ENCODE data around the gene MAPK9. TPM values are rescaled to one million over a fixed set of nuclear protein-coding genes. Genes with fewer than 3 reads are reported as not detected.

Gene MAPK9
- total RNA-seq, 1 experiment from 2014 or later: 93.1 TPM

DNA sequence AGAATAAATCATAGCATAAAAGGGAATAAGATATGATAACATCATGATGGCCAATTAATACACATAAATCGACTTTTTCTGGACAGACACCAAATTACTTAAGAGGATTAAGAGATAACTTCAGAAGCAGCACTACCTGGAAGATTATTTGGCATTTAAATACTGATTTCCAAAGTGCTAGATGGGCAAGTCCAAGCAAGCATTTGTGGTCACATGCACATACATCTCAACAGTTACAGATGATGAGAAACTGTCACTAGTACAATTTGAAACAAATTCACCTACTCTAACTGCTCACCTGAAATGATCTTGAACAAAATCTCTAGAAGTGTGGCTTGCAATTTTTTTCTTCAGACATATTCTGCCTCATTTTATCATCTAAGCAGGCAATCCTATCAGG is 56.0 kb downstream of the MAPK9 start:
- intact Hi-C loops (cut with micrococcal nuclease; ENCODE audit: unreplicated experiment): no loop called here

GRCh38 chr5:180235077-180235476 is 56.8 kb downstream of the MAPK9 start:
- peaks cover 4% of the 10 kb centered on the region; the same call in 1 of the 2 replicates for H3K36me3 ChIP-seq (ENCODE audit: control insufficient read depth, insufficient read depth, low read length)
- POLR2A ChIA-PET: no interaction called here

More for the DNA sequence above, 56.0 kb downstream of the MAPK9 start:
- no peaks in the 10 kb centered on the region for H3K27me3 Mint-ChIP-seq (ENCODE audit: insufficient read depth, unreplicated experiment)
- H3K27ac Mint-ChIP-seq (ENCODE audit: unreplicated experiment): no peak overlapping the region
- H3K36me3 Mint-ChIP-seq (ENCODE audit: insufficient read depth, unreplicated experiment): peaks cover 50% of the 10 kb centered on the region
- DNase-seq: no peak
- no peaks in the 10 kb centered on the region for H3K9me3 Mint-ChIP-seq (ENCODE audit: unreplicated experiment)
- peaks cover 4% of the 10 kb centered on the region; the same call in 1 of the 2 replicates for H3K36me3 ChIP-seq (ENCODE audit: control insufficient read depth, insufficient read depth, low read length)
- POLR2A ChIA-PET: no interaction called here
- H3K27me3 ChIP-seq (replicated peaks; ENCODE audit: control insufficient read depth, insufficient read depth, low read length): no peaks in the 10 kb centered on the region
- TF ChIP-seq, protein P1, sequence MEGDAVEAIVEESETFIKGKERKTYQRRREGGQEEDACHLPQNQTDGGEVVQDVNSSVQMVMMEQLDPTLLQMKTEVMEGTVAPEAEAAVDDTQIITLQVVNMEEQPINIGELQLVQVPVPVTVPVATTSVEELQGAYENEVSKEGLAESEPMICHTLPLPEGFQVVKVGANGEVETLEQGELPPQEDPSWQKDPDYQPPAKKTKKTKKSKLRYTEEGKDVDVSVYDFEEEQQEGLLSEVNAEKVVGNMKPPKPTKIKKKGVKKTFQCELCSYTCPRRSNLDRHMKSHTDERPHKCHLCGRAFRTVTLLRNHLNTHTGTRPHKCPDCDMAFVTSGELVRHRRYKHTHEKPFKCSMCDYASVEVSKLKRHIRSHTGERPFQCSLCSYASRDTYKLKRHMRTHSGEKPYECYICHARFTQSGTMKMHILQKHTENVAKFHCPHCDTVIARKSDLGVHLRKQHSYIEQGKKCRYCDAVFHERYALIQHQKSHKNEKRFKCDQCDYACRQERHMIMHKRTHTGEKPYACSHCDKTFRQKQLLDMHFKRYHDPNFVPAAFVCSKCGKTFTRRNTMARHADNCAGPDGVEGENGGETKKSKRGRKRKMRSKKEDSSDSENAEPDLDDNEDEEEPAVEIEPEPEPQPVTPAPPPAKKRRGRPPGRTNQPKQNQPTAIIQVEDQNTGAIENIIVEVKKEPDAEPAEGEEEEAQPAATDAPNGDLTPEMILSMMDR (IDR thresholded peaks at IDR 0.05; ENCODE audit: insufficient read depth in 1 of 2, low read depth in 1 of 2, low read length in 1 of 2, severe bottlenecking in 1 of 2, unreplicated experiment in 1 of 2): no peak
- CTCF ChIA-PET: no interaction called here
- TSS peak; percentile 42 for BruUV-seq (replicated peaks)
- H3K4me1 Mint-ChIP-seq (ENCODE audit: low read depth, unreplicated experiment): no peaks in the 10 kb centered on the region
- H3K4me3 ChIP-seq (ENCODE audit: low read depth, low read length): no peak overlapping the region
- H3K9me3 ChIP-seq: no peaks in the 10 kb centered on the region
- H3K4me1 ChIP-seq: no peaks in the 10 kb centered on the region
- no peak overlapping the region for H3K4me3 Mint-ChIP-seq (ENCODE audit: unreplicated experiment)

GRCh38 chr5:180234271-180234670 is 57.6 kb downstream of the MAPK9 start:
- Mint-ChIP-seq H3K4me3 (ENCODE audit: unreplicated experiment) (no peak overlapping the region), H3K27me3 (ENCODE audit: insufficient read depth, unreplicated experiment) (no peaks in the 10 kb centered on the region), H3K4me1 (ENCODE audit: low read depth, unreplicated experiment) (no peaks in the 10 kb centered on the region), H3K9me3 (ENCODE audit: unreplicated experiment) (no peaks in the 10 kb centered on the region), H3K27ac (ENCODE audit: unreplicated experiment) (no peak overlapping the region), H3K36me3 (ENCODE audit: insufficient read depth, unreplicated experiment) (peaks cover 50% of the 10 kb centered on the region)
- TF ChIP-seq, protein P1 (IDR thresholded peaks at IDR 0.05; ENCODE audit: insufficient read depth in 1 of 2, low read depth in 1 of 2, low read length in 1 of 2, severe bottlenecking in 1 of 2, unreplicated experiment in 1 of 2): no peak
- no TSS peak for BruUV-seq (replicated peaks)
- CTCF ChIA-PET: no interaction called here
- H3K27me3 ChIP-seq (replicated peaks; ENCODE audit: control insufficient read depth, insufficient read depth, low read length): no peaks in the 10 kb centered on the region
- H3K36me3 ChIP-seq (ENCODE audit: control insufficient read depth, insufficient read depth, low read length): peaks cover 4% of the 10 kb centered on the region; the same call in 1 of the 2 replicates
- no peak for DNase-seq
- H3K9me3 ChIP-seq: no peaks in the 10 kb centered on the region
- intact Hi-C loops (cut with micrococcal nuclease; ENCODE audit: unreplicated experiment): no loop called here
- H3K4me1 ChIP-seq: no peaks in the 10 kb centered on the region
- POLR2A ChIA-PET: no interaction called here
- H3K4me3 ChIP-seq (ENCODE audit: low read depth, low read length): no peak overlapping the region

More at GRCh38 chr5:180235077-180235476, 56.8 kb downstream of the MAPK9 start:
- CTCF ChIA-PET: no interaction called here
- TF ChIP-seq, protein P1 (IDR thresholded peaks at IDR 0.05; ENCODE audit: insufficient read depth in 1 of 2, low read depth in 1 of 2, low read length in 1 of 2, severe bottlenecking in 1 of 2, unreplicated experiment in 1 of 2): no peak
- Histone ChIP-seq H3K9me3 (no peaks in the 10 kb centered on the region), H3K4me3 (ENCODE audit: low read depth, low read length) (no peak overlapping the region), H3K4me1 (no peaks in the 10 kb centered on the region), H3K27me3 (replicated peaks; ENCODE audit: control insufficient read depth, insufficient read depth, low read length) (no peaks in the 10 kb centered on the region)
- DNase-seq: no peak
- Mint-ChIP-seq H3K4me1 (ENCODE audit: low read depth, unreplicated experiment) (no peaks in the 10 kb centered on the region), H3K4me3 (ENCODE audit: unreplicated experiment) (no peak overlapping the region), H3K9me3 (ENCODE audit: unreplicated experiment) (no peaks in the 10 kb centered on the region), H3K36me3 (ENCODE audit: insufficient read depth, unreplicated experiment) (peaks cover 50% of the 10 kb centered on the region), H3K27me3 (ENCODE audit: insufficient read depth, unreplicated experiment) (no peaks in the 10 kb centered on the region), H3K27ac (ENCODE audit: unreplicated experiment) (no peak overlapping the region)
- BruUV-seq (replicated peaks): no TSS peak
- intact Hi-C loops (cut with micrococcal nuclease; ENCODE audit: unreplicated experiment): no loop called here
